ENCODE measurements around the gene TGM2. TPM values are rescaled to one million over a fixed set of nuclear protein-coding genes. Genes with fewer than 3 reads are reported as not detected.

The TGM2 gene
- total and polyA plus RNA-seq, 9 of the 15 experiments (the other 6 are each of a cell fraction or from before 2014, with no cell fraction given), result 5.5 to 78.5 (median 37.6) TPM

DNA sequence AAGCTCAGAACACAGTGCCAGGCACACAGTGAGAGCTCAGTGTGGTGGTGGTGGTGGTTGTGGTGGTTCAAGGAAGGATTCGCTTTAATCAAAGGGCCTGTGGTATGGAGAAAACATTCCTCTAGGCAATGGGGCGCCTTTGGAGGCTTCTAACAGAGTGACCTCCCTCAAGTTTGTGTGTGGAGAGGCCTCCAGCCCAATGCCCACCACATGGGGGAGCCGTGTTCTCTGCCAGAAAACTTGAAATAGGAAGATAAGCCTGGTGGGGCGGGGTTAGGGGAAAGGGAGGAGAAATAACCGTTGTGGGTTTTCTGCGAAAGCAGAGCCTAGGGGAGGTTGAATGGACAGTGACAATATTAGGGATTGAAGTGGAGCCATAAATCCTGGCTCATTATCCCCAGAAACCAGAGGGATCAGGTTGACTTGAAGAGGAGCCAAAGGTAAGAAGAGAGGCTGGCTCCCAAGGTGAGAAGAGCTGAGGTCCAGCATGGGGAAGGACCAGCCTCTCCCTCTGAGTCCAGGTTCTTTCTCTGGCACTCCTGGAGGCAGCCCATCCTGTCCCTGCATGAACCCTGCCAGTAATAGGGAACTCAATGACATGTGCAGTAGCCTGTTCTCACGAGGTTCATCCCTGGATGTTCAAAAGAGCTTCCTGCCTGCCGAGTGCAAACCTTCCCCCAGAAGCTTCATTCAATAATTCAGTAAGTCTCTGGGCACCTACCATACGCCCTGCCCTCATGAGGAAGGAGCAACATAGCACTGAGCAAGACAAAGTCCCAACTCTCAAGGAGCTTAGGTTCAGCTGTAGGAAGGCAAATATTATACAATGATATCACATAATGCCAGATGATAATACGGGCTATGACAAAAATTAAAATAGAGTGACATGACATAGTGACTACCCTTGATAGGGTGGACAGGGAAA is 51.4 kb downstream of the TGM2 start (continued):
- TF ChIP-seq TBP (optimal IDR thresholded peaks at IDR 0.05; ENCODE audit: low read depth, low read length) (peak; percentile 39), OTX1 (CRISPR knock-in tag; IDR thresholded peaks at IDR 0.05) (no peak), SMARCA4 (IDR thresholded peaks at IDR 0.05) (peak; percentile 70), BRF1 (IDR thresholded peaks at IDR 0.05; ENCODE audit: borderline replicate concordance, extremely low read depth, insufficient read length) (no peak), NBN (IDR thresholded peaks at IDR 0.05; ENCODE audit: low read depth) (peak; percentile 85), EP300 (IDR thresholded peaks at IDR 0.05; ENCODE audit: low read length) (peak; percentile 75), GTF2A2 (tag; IDR thresholded peaks at IDR 0.05) (no peak), ETV5 (CRISPR knock-in tag; IDR thresholded peaks at IDR 0.05; ENCODE audit: low read depth) (0 out of 2 replicates have a peak, but pooled peaks have one; percentile 34), SIX5 (IDR thresholded peaks at IDR 0.05; ENCODE audit: borderline replicate concordance in 1 of 2, insufficient read depth in 1 of 2, low read depth in 1 of 2, low read length in 2 of 2) (no peak)
- TF ChIP-seq, protein P1, sequence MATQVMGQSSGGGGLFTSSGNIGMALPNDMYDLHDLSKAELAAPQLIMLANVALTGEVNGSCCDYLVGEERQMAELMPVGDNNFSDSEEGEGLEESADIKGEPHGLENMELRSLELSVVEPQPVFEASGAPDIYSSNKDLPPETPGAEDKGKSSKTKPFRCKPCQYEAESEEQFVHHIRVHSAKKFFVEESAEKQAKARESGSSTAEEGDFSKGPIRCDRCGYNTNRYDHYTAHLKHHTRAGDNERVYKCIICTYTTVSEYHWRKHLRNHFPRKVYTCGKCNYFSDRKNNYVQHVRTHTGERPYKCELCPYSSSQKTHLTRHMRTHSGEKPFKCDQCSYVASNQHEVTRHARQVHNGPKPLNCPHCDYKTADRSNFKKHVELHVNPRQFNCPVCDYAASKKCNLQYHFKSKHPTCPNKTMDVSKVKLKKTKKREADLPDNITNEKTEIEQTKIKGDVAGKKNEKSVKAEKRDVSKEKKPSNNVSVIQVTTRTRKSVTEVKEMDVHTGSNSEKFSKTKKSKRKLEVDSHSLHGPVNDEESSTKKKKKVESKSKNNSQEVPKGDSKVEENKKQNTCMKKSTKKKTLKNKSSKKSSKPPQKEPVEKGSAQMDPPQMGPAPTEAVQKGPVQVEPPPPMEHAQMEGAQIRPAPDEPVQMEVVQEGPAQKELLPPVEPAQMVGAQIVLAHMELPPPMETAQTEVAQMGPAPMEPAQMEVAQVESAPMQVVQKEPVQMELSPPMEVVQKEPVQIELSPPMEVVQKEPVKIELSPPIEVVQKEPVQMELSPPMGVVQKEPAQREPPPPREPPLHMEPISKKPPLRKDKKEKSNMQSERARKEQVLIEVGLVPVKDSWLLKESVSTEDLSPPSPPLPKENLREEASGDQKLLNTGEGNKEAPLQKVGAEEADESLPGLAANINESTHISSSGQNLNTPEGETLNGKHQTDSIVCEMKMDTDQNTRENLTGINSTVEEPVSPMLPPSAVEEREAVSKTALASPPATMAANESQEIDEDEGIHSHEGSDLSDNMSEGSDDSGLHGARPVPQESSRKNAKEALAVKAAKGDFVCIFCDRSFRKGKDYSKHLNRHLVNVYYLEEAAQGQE (IDR thresholded peaks at IDR 0.05; ENCODE audit: borderline replicate concordance), result peak; percentile 89
- TF ChIP-seq, protein P1 (CRISPR knock-in tag; IDR thresholded peaks at IDR 0.05; ENCODE audit: low read depth), result no peak
